GM23338 (cell line): ENCODE results near the gene STPG1. TPM values are rescaled to one million over a fixed set of nuclear protein-coding genes. Genes with fewer than 3 reads are reported as not detected.

ENCODE experiments used
- ATAC-seq: fragments of 200-7000 bp; cut with Tn5 transposase; 3 replicates; pipeline ENCODE4 v1.9.1; 2020
- DNase-seq: peaks from one replicate; pipeline ENCODE4 v3.0.0-alpha.2; 2015; ENCODE audit warnings: low spot score
- H2AFZ ChIP-seq: fragments of 200-600 bp; sonication (generic); 2 replicates; pipeline ENCODE4 v1.8.0; 2016; ENCODE audit warnings: antibody characterized with exemption, mild to moderate bottlenecking, moderate library complexity
- H3F3A ChIP-seq: fragments of 200-600 bp; sonication (generic); replicated peaks from 2 replicates; pipeline ENCODE4 v1.8.0; 2017; ENCODE audit warnings: antibody characterized with exemption, mixed run types, low read depth
- H3K27ac ChIP-seq: fragments of 200-600 bp; sonication (generic); 2 replicates; pipeline ENCODE4 v1.6.1; 2016; ENCODE audit warnings: low read depth
- H3K27me3 ChIP-seq: fragments of 200-600 bp; sonication (generic); 2 replicates; pipeline ENCODE4 v1.8.0; 2016; ENCODE audit warnings: mild to moderate bottlenecking, mixed run types, moderate library complexity; ENCODE audit not compliant: insufficient read depth
- H3K36me3 ChIP-seq: fragments of 200-600 bp; sonication (generic); 2 replicates; pipeline ENCODE4 v1.8.0; 2016; ENCODE audit warnings: mild to moderate bottlenecking; ENCODE audit not compliant: insufficient read depth
- H3K4me1 ChIP-seq: fragments of 200-600 bp; sonication (generic); 2 replicates; pipeline ENCODE4 v1.8.0; 2016; ENCODE audit warnings: mild to moderate bottlenecking, moderate library complexity; ENCODE audit not compliant: insufficient read depth
- H3K4me2 ChIP-seq: fragments of 200-600 bp; sonication (generic); 2 replicates; pipeline ENCODE4 v1.7.1; 2017; ENCODE audit warnings: mixed run types
- H3K4me3 ChIP-seq: fragments of 200-600 bp; sonication (generic); 2 replicates; pipeline ENCODE4 v1.6.1; 2016; ENCODE audit warnings: mixed run types
- H3K79me2 ChIP-seq: fragments of 200-600 bp; sonication (generic); replicated peaks from 2 replicates; pipeline ENCODE4 v1.8.0; 2017; ENCODE audit warnings: mild to moderate bottlenecking; ENCODE audit not compliant: insufficient read depth
- H3K9me2 ChIP-seq: fragments of 200-600 bp; sonication (generic); 2 replicates; pipeline ENCODE4 v1.8.0; 2017; ENCODE audit not compliant: insufficient read depth
- H4K20me1 ChIP-seq: fragments of 200-600 bp; sonication (generic); replicated peaks from 2 replicates; pipeline ENCODE4 v1.8.0; 2017; ENCODE audit warnings: mild to moderate bottlenecking; ENCODE audit not compliant: insufficient read depth
- H3K27ac Mint-ChIP-seq: 2 replicates; pipeline ENCODE4 v1.8.0; 2020; ENCODE audit warnings: inconsistent platforms, mild to moderate bottlenecking, moderate library complexity, mixed read lengths
- H3K27me3 Mint-ChIP-seq: 3 replicates; pipeline ENCODE4 v1.8.0; 2022; ENCODE audit warnings: low read depth, mild to moderate bottlenecking, moderate library complexity, mixed read lengths, inconsistent platforms; ENCODE audit not compliant: insufficient read depth, poor library complexity
- H3K36me3 Mint-ChIP-seq: 3 replicates; pipeline ENCODE4 v1.8.0; 2021; ENCODE audit warnings: low read depth, mild to moderate bottlenecking, inconsistent platforms, moderate library complexity, mixed read lengths
- H3K4me1 Mint-ChIP-seq: 3 replicates; pipeline ENCODE4 v1.8.0; 2020; ENCODE audit warnings: mild to moderate bottlenecking, inconsistent platforms, mixed read lengths
- H3K4me3 Mint-ChIP-seq: 3 replicates; pipeline ENCODE4 v1.8.0; 2021; ENCODE audit warnings: moderate library complexity, mild to moderate bottlenecking, inconsistent platforms, mixed read lengths
- H3K9me3 Mint-ChIP-seq: 3 replicates; pipeline ENCODE4 v1.8.0; 2020; ENCODE audit warnings: moderate library complexity, mild to moderate bottlenecking, inconsistent platforms, mixed read lengths
- CREB1 ChIP-seq: fragments of 250-450 bp; sonication (Bioruptor Pico); IDR thresholded peaks from 2 replicates; pipeline ENCODE4 v1.5.0; 2020; ENCODE audit warnings: low read depth, mild to moderate bottlenecking, moderate library complexity
- EZH2 ChIP-seq: fragments of 200-600 bp; sonication (generic); IDR thresholded peaks from one replicate; pipeline ENCODE4 v1.8.0; 2017; ENCODE audit warnings: antibody characterized with exemption, mild to moderate bottlenecking, low read depth; ENCODE audit not compliant: unreplicated experiment
- EZH2phosphoT487 ChIP-seq: fragments of 200-600 bp; sonication (generic); IDR thresholded peaks from one replicate; pipeline ENCODE4 v1.8.1; 2018; ENCODE audit warnings: antibody characterized with exemption; ENCODE audit not compliant: unreplicated experiment
- JUNB ChIP-seq: IDR thresholded peaks from one replicate; pipeline ENCODE4 v1.6.1; 2016; ENCODE audit warnings: antibody characterized with exemption; ENCODE audit not compliant: unreplicated experiment
- STAT1 ChIP-seq: IDR thresholded peaks from one replicate; pipeline ENCODE4 v1.6.1; 2016; ENCODE audit warnings: antibody characterized with exemption; ENCODE audit not compliant: unreplicated experiment
- ZNF331 ChIP-seq: fragments of 250-450 bp; sonication (Bioruptor Pico); IDR thresholded peaks from 2 replicates; pipeline ENCODE4 v1.5.0; 2020; ENCODE audit warnings: low read depth, mild to moderate bottlenecking, moderate library complexity
- polyA plus RNA-seq: library from polyadenylated mRNA; unstranded; fragments of >200 nt; fragmentation: Nextera tagmentation; extraction: Ambion mirVana; gene quantifications from 2 replicates; pipeline ENCODE4 v1.2.1, GENCODE V29; 2016
- total RNA-seq: library from RNA; depleted of rRNA; stranded (reverse); fragments of >200 nt; shearing (Covaris generic); gene quantifications from 2 replicates; pipeline ENCODE4 v1.2.3, GENCODE V29; 2014
- TF ChIP-seq, protein P1 (sequence below): IDR thresholded peaks from 2 replicates; pipeline ENCODE4 v1.6.1; 2016; ENCODE audit warnings: antibody characterized with exemption
- TF ChIP-seq, protein P2 (sequence below): IDR thresholded peaks from one replicate; pipeline ENCODE4 v1.6.1; 2018; ENCODE audit warnings: antibody characterized with exemption; ENCODE audit not compliant: unreplicated experiment
- TF ChIP-seq, protein P3 (sequence below): fragments of 250-450 bp; sonication (Bioruptor Pico); IDR thresholded peaks from 2 replicates; pipeline ENCODE4 v1.5.0; 2020; ENCODE audit warnings: mild to moderate bottlenecking, moderate library complexity

STPG1 gene
- total and polyA plus RNA-seq, 2 experiments from 2014 or later = 8.2 to 11.4 TPM

DNA sequence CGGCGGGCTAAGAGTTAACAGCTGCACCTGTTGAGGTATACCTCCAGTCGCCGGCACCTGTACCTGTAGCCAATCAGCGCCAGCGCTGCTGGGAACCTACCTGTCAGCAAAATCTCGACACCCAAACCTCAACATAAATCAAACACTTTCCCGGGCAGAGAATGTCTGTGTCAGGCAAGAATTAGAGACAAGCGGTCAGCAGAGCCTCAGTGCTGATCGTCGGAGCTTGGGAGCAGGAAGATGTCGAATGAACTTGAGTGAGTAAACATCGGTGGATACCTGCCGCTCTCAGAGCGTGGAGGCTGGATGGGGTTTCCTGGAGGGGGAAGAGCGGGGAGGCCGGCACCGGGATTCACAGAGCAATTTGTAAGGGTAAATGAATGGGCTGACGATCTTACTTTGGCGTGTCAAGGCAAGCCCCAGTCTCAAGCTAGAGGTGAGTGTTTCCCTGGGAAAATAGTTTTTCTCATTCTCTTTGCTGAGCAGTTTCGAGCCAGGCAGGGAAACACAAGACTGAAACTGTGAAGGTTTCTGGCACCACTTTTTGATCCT, 94.2 kb downstream of the STPG1 start, which contains the start of gene GRHL3:
TSS of gene GRHL3 (plus strand) at position 46 of the 552 bp plus-strand sequence. CDS start at position 241, 195 bp downstream.
- Histone ChIP-seq H3K9me2 (no peaks in the 10 kb centered on the region), H3K4me2 (peak within 1 kb of the TSS; percentile 70), H3K79me2 (no peaks in the 10 kb centered on the region), H3K36me3 (no peaks in the 10 kb centered on the region), H2AFZ (no peak within 1 kb of the TSS), H3K4me3 (peak within 1 kb of the TSS; percentile 50), H4K20me1 (no peaks in the 10 kb centered on the region), H3K4me1 (peaks cover 32% of the 10 kb centered on the region), H3F3A (peaks cover 8% of the 10 kb centered on the region; the same call in 1 of the 2 replicates), H3K27ac (no peak within 1 kb of the TSS), H3K27me3 (peaks cover 46% of the 10 kb centered on the region)
- Mint-ChIP-seq H3K4me1 (peaks cover 46% of the 10 kb centered on the region), H3K9me3 (no peaks in the 10 kb centered on the region), H3K27me3 (peaks cover 46% of the 10 kb centered on the region), H3K36me3 (no peaks in the 10 kb centered on the region), H3K4me3 (peak within 1 kb of the TSS; percentile 77), H3K27ac (no peak within 1 kb of the TSS)
- DNase-seq (peak; percentile 95), ATAC-seq (peak; percentile 84)
- TF ChIP-seq STAT1 = no peak
- peak; percentile 26; the same call in 1 of the 2 replicates for TF ChIP-seq CREB1 (CRISPR knock-in tag)
- TF ChIP-seq ZNF331 = no peak
- TF ChIP-seq EZH2phosphoT487 = no peak
- TF ChIP-seq EZH2 = no peak

DNA sequence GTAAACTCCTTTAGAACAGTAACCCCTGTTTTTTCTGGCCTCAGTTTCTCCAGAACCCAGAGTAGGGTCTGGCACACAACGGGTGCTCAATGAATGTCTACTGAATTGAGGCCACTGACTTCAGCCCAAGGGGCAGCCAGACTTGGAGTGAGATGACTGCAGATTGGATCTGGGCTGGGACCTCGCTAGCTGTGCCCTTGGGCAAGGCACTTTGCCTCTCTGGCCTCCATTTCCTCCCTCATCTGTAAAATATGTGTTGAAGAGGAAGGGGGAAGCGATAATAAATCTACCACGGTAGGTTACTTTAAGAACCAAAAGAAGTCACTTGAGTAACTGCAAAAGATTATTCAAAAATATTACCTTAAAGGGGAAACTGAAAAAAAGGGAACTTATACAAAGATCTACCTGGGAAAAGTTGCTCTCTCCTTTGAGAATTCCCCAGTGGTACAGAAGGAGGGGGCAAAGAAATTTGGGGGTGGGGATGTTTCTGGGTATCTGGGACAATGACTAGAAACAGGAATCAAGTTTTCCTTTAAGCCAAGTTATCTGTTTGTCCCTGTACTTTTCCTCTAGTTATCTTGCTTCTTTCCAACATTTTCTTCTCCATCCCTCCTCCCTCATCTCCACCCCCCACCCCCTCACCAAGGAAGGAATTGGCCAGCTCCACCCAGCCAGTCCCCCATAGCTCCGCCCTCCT, 94.8 kb downstream of the STPG1 start:
- peaks cover 45% of the 10 kb centered on the region for H3K4me1 Mint-ChIP-seq
- no peak for ATAC-seq

More for the DNA sequence above, 94.8 kb downstream of the STPG1 start:
- Histone ChIP-seq H3K36me3 (no peaks in the 10 kb centered on the region), H3K4me1 (peaks cover 32% of the 10 kb centered on the region), H3K27ac (no peak overlapping the region), H3K4me3 (peak overlapping the region; percentile 50; the same call in 1 of the 2 replicates), H3F3A (peaks cover 8% of the 10 kb centered on the region; the same call in 1 of the 2 replicates), H3K27me3 (peaks cover 42% of the 10 kb centered on the region), H4K20me1 (no peaks in the 10 kb centered on the region), H3K4me2 (peak overlapping the region; percentile 70), H2AFZ (no peak overlapping the region), H3K79me2 (no peaks in the 10 kb centered on the region), H3K9me2 (no peaks in the 10 kb centered on the region)
- TF ChIP-seq STAT1 = no peak
- TF ChIP-seq, protein P1, sequence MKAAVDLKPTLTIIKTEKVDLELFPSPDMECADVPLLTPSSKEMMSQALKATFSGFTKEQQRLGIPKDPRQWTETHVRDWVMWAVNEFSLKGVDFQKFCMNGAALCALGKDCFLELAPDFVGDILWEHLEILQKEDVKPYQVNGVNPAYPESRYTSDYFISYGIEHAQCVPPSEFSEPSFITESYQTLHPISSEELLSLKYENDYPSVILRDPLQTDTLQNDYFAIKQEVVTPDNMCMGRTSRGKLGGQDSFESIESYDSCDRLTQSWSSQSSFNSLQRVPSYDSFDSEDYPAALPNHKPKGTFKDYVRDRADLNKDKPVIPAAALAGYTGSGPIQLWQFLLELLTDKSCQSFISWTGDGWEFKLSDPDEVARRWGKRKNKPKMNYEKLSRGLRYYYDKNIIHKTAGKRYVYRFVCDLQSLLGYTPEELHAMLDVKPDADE = no peak
- TF ChIP-seq JUNB = no peak
- no peak for TF ChIP-seq EZH2phosphoT487
- TF ChIP-seq, protein P2, sequence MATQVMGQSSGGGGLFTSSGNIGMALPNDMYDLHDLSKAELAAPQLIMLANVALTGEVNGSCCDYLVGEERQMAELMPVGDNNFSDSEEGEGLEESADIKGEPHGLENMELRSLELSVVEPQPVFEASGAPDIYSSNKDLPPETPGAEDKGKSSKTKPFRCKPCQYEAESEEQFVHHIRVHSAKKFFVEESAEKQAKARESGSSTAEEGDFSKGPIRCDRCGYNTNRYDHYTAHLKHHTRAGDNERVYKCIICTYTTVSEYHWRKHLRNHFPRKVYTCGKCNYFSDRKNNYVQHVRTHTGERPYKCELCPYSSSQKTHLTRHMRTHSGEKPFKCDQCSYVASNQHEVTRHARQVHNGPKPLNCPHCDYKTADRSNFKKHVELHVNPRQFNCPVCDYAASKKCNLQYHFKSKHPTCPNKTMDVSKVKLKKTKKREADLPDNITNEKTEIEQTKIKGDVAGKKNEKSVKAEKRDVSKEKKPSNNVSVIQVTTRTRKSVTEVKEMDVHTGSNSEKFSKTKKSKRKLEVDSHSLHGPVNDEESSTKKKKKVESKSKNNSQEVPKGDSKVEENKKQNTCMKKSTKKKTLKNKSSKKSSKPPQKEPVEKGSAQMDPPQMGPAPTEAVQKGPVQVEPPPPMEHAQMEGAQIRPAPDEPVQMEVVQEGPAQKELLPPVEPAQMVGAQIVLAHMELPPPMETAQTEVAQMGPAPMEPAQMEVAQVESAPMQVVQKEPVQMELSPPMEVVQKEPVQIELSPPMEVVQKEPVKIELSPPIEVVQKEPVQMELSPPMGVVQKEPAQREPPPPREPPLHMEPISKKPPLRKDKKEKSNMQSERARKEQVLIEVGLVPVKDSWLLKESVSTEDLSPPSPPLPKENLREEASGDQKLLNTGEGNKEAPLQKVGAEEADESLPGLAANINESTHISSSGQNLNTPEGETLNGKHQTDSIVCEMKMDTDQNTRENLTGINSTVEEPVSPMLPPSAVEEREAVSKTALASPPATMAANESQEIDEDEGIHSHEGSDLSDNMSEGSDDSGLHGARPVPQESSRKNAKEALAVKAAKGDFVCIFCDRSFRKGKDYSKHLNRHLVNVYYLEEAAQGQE = no peak
- TF ChIP-seq, protein P3, sequence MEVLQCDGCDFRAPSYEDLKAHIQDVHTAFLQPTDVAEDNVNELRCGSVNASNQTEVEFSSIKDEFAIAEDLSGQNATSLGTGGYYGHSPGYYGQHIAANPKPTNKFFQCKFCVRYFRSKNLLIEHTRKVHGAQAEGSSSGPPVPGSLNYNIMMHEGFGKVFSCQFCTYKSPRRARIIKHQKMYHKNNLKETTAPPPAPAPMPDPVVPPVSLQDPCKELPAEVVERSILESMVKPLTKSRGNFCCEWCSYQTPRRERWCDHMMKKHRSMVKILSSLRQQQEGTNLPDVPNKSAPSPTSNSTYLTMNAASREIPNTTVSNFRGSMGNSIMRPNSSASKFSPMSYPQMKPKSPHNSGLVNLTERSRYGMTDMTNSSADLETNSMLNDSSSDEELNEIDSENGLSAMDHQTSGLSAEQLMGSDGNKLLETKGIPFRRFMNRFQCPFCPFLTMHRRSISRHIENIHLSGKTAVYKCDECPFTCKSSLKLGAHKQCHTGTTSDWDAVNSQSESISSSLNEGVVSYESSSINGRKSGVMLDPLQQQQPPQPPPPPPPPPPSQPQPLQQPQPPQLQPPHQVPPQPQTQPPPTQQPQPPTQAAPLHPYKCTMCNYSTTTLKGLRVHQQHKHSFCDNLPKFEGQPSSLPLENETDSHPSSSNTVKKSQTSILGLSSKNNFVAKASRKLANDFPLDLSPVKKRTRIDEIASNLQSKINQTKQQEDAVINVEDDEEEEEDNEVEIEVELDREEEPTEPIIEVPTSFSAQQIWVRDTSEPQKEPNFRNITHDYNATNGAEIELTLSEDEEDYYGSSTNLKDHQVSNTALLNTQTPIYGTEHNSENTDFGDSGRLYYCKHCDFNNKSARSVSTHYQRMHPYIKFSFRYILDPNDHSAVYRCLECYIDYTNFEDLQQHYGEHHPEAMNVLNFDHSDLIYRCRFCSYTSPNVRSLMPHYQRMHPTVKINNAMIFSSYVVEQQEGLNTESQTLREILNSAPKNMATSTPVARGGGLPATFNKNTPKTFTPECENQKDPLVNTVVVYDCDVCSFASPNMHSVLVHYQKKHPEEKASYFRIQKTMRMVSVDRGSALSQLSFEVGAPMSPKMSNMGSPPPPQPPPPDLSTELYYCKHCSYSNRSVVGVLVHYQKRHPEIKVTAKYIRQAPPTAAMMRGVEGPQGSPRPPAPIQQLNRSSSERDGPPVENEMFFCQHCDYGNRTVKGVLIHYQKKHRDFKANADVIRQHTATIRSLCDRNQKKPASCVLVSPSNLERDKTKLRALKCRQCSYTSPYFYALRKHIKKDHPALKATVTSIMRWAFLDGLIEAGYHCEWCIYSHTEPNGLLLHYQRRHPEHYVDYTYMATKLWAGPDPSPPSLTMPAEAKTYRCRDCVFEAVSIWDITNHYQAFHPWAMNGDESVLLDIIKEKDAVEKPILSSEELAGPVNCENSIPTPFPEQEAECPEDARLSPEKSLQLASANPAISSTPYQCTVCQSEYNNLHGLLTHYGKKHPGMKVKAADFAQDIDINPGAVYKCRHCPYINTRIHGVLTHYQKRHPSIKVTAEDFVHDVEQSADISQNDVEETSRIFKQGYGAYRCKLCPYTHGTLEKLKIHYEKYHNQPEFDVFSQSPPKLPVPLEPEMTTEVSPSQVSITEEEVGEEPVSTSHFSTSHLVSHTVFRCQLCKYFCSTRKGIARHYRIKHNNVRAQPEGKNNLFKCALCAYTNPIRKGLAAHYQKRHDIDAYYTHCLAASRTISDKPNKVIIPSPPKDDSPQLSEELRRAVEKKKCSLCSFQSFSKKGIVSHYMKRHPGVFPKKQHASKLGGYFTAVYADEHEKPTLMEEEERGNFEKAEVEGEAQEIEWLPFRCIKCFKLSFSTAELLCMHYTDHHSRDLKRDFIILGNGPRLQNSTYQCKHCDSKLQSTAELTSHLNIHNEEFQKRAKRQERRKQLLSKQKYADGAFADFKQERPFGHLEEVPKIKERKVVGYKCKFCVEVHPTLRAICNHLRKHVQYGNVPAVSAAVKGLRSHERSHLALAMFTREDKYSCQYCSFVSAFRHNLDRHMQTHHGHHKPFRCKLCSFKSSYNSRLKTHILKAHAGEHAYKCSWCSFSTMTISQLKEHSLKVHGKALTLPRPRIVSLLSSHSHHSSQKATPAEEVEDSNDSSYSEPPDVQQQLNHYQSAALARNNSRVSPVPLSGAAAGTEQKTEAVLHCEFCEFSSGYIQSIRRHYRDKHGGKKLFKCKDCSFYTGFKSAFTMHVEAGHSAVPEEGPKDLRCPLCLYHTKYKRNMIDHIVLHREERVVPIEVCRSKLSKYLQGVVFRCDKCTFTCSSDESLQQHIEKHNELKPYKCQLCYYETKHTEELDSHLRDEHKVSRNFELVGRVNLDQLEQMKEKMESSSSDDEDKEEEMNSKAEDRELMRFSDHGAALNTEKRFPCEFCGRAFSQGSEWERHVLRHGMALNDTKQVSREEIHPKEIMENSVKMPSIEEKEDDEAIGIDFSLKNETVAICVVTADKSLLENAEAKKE (CRISPR knock-in tag) = no peak
- peaks cover 46% of the 10 kb centered on the region for H3K27me3 Mint-ChIP-seq
- no peak for DNase-seq
- no peak overlapping the region for H3K27ac Mint-ChIP-seq
- H3K4me3 Mint-ChIP-seq = peak overlapping the region; percentile 77
- H3K36me3 Mint-ChIP-seq = no peaks in the 10 kb centered on the region
- no peaks in the 10 kb centered on the region for H3K9me3 Mint-ChIP-seq
